GM21526 (cell line): Measurements from ENCODE around the gene GPSM1.
"Not testable (repeated sequence)": the region's sequence is repeated elsewhere in the genome, so short reads cannot be mapped to it uniquely, and the experiment has no call there.

ENCODE experiments used
- ATAC-seq: cut with Tn5 transposase; IDR thresholded peaks from one replicate; pipeline ENCODE4 v1.9.1; 2021; ENCODE audit warnings: moderate library complexity; ENCODE audit not compliant: unreplicated experiment, low FRiP score

The GPSM1 gene

GRCh38 chr9:136314944-136315343 is 12.4 kb upstream of the GPSM1 start:
- ATAC-seq = no peak

GRCh38 chr9:136316271-136316751 is 11.0 kb upstream of the GPSM1 start:
- no peak for ATAC-seq

- no peak for ATAC-seq
These were observed 10.3 kb upstream of the GPSM1 start for GRCh38 chr9:136316896-136317676.

- ATAC-seq = no peak
These were observed 9.6 kb upstream of the GPSM1 start for GRCh38 chr9:136317695-136318094.

- no peak for ATAC-seq
These were observed 9.1 kb upstream of the GPSM1 start for GRCh38 chr9:136318111-136318775.

- no peak for ATAC-seq
These were observed 8.5 kb upstream of the GPSM1 start for GRCh38 chr9:136318776-136319241.

- ATAC-seq = not testable (repeated sequence)
These were observed 8.1 kb upstream of the GPSM1 start for GRCh38 chr9:136319244-136319643.

- not testable (repeated sequence) for ATAC-seq
These were observed 7.4 kb upstream of the GPSM1 start for GRCh38 chr9:136319955-136320354.

GRCh38 chr9:136320972-136321371 is 6.4 kb upstream of the GPSM1 start:
- not testable (repeated sequence) for ATAC-seq

GRCh38 chr9:136321561-136321960 is 5.8 kb upstream of the GPSM1 start:
- no peak for ATAC-seq

- no peak for ATAC-seq
These were observed 4.5 kb upstream of the GPSM1 start for GRCh38 chr9:136322756-136323330.

- ATAC-seq = no peak
These were observed 4.0 kb upstream of the GPSM1 start for GRCh38 chr9:136323371-136323789.

GRCh38 chr9:136324501-136325300 is 2.6 kb upstream of the GPSM1 start:
- no peak for ATAC-seq

- ATAC-seq = no peak
These were observed 2.0 kb upstream of the GPSM1 start for GRCh38 chr9:136325358-136325757.

- ATAC-seq = no peak
These were observed 1.1 kb upstream of the GPSM1 start for GRCh38 chr9:136326061-136326760.

GRCh38 chr9:136326761-136327303 is 507 bp upstream of the GPSM1 start:
- no peak for ATAC-seq

GRCh38 chr9:136328011-136328621 is 777 bp downstream of the GPSM1 start:
- no peak for ATAC-seq

- ATAC-seq = no peak
These were observed 1.3 kb downstream of the GPSM1 start for GRCh38 chr9:136328622-136329041.

- ATAC-seq = no peak
These were observed 1.9 kb downstream of the GPSM1 start for GRCh38 chr9:136329211-136329627.
